ENCODE results near the gene KIAA2012.

Gene KIAA2012

GRCh38 chr2:202044777-202045176, 28.3 kb upstream of the KIAA2012 start:
- DNase-seq = no peak

DNA sequence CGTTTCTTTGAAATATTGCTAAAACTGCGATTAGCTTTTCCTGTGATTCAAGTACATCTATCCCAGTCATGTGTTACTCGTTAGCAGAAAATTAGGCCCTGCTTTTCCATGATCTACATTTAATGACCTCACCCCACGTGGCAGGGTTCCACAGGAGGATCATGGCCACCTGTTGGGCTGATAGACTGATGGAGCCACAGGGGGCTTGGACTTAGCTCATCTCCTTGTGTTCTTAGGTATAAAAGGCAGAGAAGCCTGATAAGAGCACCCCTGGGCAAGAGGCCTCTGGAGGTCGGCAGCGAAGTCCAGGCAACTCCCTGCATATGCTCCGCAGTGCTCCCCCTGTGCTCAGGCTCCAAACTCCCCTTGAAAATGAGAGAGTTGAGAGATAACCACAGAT, 26.5 kb upstream of the KIAA2012 start:
- no peak for DNase-seq

DNA sequence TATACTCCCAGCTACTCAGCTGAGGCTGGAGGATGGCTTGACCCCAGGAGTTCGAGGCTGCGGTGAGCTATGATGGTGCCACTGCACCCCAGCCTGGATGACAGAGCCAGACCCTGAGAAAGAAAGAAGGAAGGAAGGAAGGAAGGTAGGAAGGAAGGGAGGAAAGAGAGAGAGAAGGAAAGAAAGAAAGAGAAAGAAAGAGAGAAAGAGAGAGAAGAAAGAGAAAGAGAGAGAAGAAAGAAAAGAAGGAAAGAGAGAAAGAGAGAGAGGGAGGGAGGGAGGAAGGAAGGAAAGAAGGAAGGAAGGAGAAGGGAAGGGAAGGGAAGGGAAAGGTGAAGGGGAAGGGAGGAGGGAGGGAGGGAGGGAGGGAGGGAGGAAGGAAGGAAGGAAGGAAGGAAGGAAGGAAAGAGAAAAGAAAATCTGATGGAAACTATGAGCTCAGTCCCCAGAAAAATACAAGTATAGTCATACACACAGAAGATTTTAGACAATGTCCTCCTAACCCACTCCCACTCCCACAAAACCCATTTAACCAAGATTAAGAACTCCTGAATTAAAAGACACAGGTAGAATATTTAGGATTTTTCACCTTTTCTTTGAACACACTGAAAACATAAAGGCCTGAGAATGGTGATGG, 23.8 kb upstream of the KIAA2012 start:
- no peak for DNase-seq

- DNase-seq = no peak
These were observed 23.2 kb upstream of the KIAA2012 start for GRCh38 chr2:202049840-202050239.

- DNase-seq = no peak
These were observed 22.4 kb upstream of the KIAA2012 start for GRCh38 chr2:202050652-202051051.

- no peak for DNase-seq
These were observed 21.4 kb upstream of the KIAA2012 start for GRCh38 chr2:202051499-202052161.

GRCh38 chr2:202052235-202052634, 20.8 kb upstream of the KIAA2012 start:
- DNase-seq = no peak

DNA sequence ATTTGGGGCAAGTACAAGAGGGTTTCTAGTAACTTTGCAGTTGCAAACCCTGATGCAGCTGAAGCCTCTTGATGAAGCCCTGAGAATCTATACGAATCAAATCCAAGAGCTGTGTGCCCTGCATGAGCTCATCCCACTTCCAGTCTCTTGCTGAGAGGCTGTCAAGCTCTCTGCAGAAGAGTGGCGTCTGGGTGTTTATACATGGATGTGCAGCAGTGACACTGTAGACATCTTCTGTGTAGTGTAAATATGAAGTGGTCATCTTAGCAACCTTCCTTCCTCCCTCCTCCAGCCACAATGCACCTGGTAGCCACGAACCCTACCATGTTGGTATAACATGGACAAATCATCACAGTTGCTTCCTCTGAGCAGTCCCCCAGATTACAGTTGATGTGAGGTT, 18.4 kb upstream of the KIAA2012 start:
- DNase-seq = no peak

- DNase-seq = no peak
These were observed 16.4 kb upstream of the KIAA2012 start for GRCh38 chr2:202056611-202057010.

DNA sequence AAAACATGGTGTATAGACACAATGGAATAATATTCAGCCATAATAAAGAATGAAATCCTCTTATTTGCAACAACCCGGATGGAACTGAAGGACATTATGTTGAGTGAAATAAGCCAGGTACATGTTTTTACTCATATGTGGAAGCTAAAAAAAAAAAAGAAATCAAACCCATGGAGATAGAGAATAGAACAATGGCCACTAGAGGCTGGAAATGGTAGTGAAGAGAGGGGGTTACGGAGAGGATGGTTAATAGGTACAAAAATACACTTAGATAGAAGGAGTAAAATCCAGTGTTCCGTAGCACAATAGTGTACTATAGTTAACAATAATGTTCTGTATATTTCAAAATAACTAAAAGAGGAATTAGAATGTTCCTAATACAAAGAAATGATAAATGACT, 12.8 kb upstream of the KIAA2012 start:
- no peak for DNase-seq

DNA sequence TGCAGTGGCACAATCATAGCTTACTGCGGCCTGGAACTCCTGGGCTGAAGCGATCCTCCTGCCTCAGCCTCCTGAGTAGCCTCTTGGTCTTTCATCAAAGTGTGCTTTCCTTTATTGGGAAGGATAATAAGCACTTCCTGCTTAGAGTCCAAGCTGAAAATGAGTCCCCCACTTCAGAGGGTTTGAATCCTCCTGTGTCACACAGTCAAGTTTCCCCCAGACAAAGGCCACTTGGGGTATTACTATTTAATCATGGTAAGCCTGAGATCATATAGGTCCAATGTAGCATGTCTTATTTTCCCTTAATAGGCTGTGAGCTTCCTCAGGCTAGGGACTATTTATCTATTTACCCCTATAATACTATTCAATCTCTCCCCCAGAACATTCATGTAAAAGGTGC, 11.4 kb upstream of the KIAA2012 start:
- no peak for DNase-seq

DNA sequence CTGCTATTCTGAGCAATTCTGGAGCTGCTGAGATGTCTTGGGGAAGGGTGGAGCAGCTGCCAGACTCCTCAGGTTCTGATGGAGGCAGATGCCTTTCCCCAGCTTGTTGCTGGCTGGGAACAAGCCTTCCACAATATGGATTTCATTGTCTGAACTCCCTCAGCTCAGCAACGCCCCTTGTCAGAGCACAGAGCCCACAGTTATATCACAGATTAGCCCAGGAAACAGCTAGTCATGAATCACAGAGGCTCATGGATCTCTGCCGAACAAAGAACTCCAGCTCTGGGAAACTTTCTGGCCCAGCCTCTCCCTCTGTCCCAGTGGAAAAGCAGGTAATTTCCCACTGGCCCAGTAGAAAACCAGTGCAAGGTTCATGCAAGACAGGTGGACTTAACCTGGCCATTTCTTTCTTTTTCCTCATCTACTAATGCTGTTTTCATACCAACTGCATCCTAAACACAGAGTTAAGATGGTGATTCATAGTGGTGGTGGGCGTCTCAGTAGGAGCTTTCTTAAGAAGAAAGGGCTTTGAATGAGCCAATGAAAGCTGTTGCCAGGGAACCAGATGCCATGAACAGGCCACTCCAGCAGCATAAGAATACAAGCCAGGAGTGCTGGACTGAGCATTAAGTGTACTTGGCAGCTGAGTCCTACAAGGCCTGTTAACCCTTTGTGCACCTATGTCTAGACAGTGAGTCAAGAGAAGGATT, 8.7 kb upstream of the KIAA2012 start:
- DNase-seq = no peak

DNA sequence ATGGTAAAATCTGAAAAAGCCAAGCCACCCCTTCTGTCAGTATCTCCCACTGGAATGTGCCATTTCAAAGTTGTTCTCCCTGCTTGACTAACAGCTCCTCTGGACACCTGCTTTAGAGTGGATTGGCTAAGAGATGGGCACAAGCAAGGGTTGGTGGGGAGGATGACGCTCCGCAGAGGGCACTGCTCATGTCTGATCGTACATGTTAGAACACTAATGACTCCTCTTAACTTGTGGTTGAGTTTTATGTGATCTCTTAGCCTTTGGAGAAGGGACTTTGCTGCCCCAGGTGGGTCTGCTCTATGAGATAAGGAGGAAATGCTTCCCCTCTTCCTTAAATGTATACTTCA, 8.2 kb upstream of the KIAA2012 start:
- DNase-seq = no peak

- DNase-seq = no peak
These were observed 7.2 kb upstream of the KIAA2012 start for GRCh38 chr2:202065876-202066275.

DNA sequence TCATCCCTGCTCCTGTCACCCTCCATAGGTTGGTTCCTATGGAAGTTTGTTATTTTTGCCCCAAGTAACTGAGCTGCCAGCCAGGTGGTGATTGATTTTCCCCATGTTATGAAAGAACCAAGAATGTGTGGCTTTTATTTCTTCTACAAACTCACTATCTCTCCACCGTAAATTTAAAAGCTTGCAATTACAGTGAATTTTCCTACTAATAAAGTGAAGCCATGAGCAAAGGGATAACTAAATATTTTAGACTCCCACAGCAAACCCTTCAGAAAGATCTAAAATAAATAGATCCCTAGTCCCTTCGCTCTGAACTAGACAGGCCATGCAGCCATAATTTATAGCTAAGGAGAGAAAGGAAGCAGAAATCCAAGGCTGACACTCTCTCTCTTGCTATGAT, 6.2 kb upstream of the KIAA2012 start:
- DNase-seq = no peak

GRCh38 chr2:202067589-202067988, 5.5 kb upstream of the KIAA2012 start:
- DNase-seq = no peak

- no peak for DNase-seq
These were observed 3.6 kb upstream of the KIAA2012 start for GRCh38 chr2:202069170-202070067.

GRCh38 chr2:202071107-202071506, 1.9 kb upstream of the KIAA2012 start:
- no peak for DNase-seq

- DNase-seq = no peak
These were observed 829 bp upstream of the KIAA2012 start for GRCh38 chr2:202072226-202072625.

- no peak for DNase-seq
These were observed 1.3 kb downstream of the KIAA2012 start for GRCh38 chr2:202074324-202074723.

GRCh38 chr2:202079310-202079709, 6.3 kb downstream of the KIAA2012 start:
- DNase-seq = no peak

DNA sequence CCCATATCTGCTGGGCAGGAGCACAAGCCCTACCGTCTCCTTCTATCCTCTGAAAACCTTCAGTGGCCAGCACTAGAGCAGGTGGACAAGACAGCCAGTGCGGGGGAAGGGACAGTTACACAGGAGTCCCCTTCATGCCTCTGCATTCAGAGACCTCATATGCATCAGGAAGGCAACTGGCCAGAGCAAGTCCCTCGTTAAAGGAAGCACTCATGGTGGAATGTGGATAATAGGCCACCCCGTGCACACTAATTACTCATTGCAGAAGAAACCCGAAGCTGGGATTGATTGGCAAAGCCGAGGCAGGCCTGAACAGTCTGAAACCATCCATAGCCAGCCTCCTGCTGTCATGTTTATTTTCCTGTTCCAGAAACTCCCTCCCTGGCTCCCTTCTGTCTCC, 11.2 kb downstream of the KIAA2012 start:
- peak in 1 of 2 experiments; percentile 30 for DNase-seq

GRCh38 chr2:202088777-202089176, 15.7 kb downstream of the KIAA2012 start:
- DNase-seq = no peak

Data from NCI-H2081 (cell line).